ENCODE results near the gene PEX14. TPM values are rescaled to one million over a fixed set of nuclear protein-coding genes. Genes with fewer than 3 reads are reported as not detected.

The PEX14 gene
- total RNA-seq, 2 donors from 2014 or later, result 24.3 to 26.0 TPM

DNA sequence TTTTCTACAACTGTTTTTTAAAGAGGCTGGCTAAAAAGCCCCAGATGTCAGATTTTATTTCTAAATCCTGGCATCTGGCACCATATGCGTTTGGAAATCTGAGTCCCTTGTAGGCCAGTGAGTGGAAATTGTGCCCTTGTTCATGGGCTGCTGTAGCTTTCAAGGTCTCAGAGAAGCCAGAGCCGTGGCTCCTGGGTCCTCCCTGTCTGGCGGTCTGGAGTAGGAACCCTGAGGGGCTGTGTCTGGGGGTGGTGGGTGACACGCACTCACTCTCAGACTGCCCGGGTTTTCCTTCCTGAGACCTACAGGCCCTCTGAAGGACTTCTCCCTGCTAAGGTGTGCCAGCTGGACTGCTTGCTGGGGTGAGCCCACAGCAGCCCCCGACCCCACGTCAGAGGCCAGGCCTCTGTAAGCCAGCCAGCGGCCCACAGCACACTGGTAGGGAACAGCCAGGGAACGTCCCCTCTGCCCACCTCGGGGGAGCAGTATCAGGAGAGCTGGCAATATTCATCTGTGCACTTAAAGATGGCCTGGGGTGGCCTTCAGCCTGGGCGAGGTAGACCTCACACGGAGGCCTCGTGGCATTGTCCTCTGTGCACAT, 151.5 kb downstream of the PEX14 start:
- Mint-ChIP-seq H3K27ac (no peak overlapping the region), H3K36me3 (ENCODE audit: low read depth) (peaks cover 12% of the 10 kb centered on the region), H3K27me3 (ENCODE audit: insufficient read depth) (no peaks in the 10 kb centered on the region), H3K9me3 (no peaks in the 10 kb centered on the region), H3K4me1 (no peaks in the 10 kb centered on the region), H3K4me3 (no peak overlapping the region)
- TF ChIP-seq, protein P1, sequence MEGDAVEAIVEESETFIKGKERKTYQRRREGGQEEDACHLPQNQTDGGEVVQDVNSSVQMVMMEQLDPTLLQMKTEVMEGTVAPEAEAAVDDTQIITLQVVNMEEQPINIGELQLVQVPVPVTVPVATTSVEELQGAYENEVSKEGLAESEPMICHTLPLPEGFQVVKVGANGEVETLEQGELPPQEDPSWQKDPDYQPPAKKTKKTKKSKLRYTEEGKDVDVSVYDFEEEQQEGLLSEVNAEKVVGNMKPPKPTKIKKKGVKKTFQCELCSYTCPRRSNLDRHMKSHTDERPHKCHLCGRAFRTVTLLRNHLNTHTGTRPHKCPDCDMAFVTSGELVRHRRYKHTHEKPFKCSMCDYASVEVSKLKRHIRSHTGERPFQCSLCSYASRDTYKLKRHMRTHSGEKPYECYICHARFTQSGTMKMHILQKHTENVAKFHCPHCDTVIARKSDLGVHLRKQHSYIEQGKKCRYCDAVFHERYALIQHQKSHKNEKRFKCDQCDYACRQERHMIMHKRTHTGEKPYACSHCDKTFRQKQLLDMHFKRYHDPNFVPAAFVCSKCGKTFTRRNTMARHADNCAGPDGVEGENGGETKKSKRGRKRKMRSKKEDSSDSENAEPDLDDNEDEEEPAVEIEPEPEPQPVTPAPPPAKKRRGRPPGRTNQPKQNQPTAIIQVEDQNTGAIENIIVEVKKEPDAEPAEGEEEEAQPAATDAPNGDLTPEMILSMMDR (conservative IDR thresholded peaks at IDR 0.05), result no peak
- Histone ChIP-seq H3K36me3 (ENCODE audit: control insufficient read depth, insufficient read depth, low read length) (no peaks in the 10 kb centered on the region), H3K27me3 (ENCODE audit: control insufficient read depth, insufficient read depth, low read length, poor library complexity, severe bottlenecking) (no peaks in the 10 kb centered on the region), H3K9ac (ENCODE audit: extremely low read depth, low read length, poor library complexity, severe bottlenecking) (no peak overlapping the region), H3K4me3 (ENCODE audit: low read length) (no peak overlapping the region), H3K27ac (ENCODE audit: low read depth, low read length) (no peak overlapping the region), H3K9me3 (ENCODE audit: control insufficient read depth, low read length) (no peaks in the 10 kb centered on the region), H3K4me1 (ENCODE audit: control insufficient read depth, insufficient read depth, low read length) (no peaks in the 10 kb centered on the region)
- WGBS, 2 experiments (ENCODE audit: insufficient coverage in 1 of 2, insufficient read length in 1 of 2), result 91 to 100% methylated on average over 9 to 13 of the region's 13 CpGs
- no peak for DNase-seq

DNA sequence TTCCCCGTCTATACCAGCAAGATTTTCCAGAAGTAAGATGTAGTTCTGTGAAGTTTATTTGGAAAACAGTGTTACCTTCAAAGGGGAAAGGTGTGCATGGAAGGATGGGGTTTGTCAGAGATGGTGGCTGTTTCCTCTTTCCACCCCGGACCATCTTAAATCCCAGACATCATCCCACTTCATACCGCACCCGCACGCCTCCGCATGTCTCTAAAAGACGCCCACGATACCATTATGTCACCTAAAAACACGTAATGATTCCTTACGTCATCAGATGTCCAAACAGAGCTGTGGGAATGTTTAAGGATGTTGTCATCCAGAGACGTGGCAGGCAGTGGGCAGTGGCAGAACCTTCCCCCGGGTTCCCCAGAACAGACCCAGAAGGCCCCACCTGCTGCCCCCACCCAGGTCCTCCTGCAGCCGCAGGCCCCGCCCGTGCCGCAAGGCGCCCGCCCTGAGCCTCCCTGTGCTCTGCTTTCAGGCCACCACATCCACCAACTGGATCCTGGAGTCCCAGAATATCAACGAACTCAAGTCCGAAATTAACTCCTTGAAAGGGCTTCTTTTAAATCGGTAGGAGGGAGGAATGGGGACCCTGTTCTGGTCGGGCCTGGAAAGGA, 152.2 kb downstream of the PEX14 start:
- no peak for DNase-seq
- no peak overlapping the region for H3K4me3 ChIP-seq (ENCODE audit: low read length)
- no peaks in the 10 kb centered on the region for H3K4me1 ChIP-seq (ENCODE audit: control insufficient read depth, insufficient read depth, low read length)
- H3K36me3 ChIP-seq (ENCODE audit: control insufficient read depth, insufficient read depth, low read length), result no peaks in the 10 kb centered on the region
- TF ChIP-seq, protein P1 (conservative IDR thresholded peaks at IDR 0.05), result no peak
- Mint-ChIP-seq H3K36me3 (ENCODE audit: low read depth) (peaks cover 12% of the 10 kb centered on the region), H3K27me3 (ENCODE audit: insufficient read depth) (no peaks in the 10 kb centered on the region), H3K4me1 (peaks cover 4% of the 10 kb centered on the region), H3K27ac (no peak overlapping the region), H3K9me3 (no peaks in the 10 kb centered on the region), H3K4me3 (no peak overlapping the region)
- H3K9me3 ChIP-seq (ENCODE audit: control insufficient read depth, low read length), result no peaks in the 10 kb centered on the region
- WGBS, 2 experiments (ENCODE audit: insufficient coverage in 1 of 2, insufficient read length in 1 of 2), result 96 to 97% methylated on average over 10 to 22 of the region's 22 CpGs
- H3K27me3 ChIP-seq (ENCODE audit: control insufficient read depth, insufficient read depth, low read length, poor library complexity, severe bottlenecking), result no peaks in the 10 kb centered on the region
- no peak overlapping the region for H3K27ac ChIP-seq (ENCODE audit: low read depth, low read length)
- H3K9ac ChIP-seq (ENCODE audit: extremely low read depth, low read length, poor library complexity, severe bottlenecking), result no peak overlapping the region

DNA sequence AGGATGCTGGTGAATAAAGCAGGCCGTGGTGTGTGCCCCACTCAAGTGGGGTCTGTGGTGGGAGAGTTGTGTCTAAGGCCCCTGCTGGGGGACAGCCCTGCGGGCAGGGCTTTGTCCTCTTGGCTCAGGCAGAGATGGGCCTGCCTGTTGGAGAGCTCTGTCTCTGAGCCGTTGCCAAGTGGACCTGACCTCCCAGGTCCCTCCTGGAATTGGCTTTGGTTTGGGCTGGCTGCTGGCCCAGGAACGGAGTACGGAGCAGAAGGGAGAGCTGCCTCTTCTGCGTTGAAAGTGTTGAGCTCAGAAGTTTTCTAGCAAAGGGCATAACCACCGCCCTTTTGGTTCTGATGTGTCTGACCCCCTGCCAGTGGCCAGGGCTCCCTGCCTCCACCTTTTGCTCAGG, 153.9 kb downstream of the PEX14 start:
- Histone ChIP-seq H3K4me1 (ENCODE audit: control insufficient read depth, insufficient read depth, low read length) (no peaks in the 10 kb centered on the region), H3K36me3 (ENCODE audit: control insufficient read depth, insufficient read depth, low read length) (no peaks in the 10 kb centered on the region), H3K4me3 (ENCODE audit: low read length) (no peak overlapping the region), H3K9ac (ENCODE audit: extremely low read depth, low read length, poor library complexity, severe bottlenecking) (no peak overlapping the region), H3K27me3 (ENCODE audit: control insufficient read depth, insufficient read depth, low read length, poor library complexity, severe bottlenecking) (no peaks in the 10 kb centered on the region), H3K9me3 (ENCODE audit: control insufficient read depth, low read length) (no peaks in the 10 kb centered on the region), H3K27ac (ENCODE audit: low read depth, low read length) (no peak overlapping the region)
- Mint-ChIP-seq H3K27me3 (ENCODE audit: insufficient read depth) (no peaks in the 10 kb centered on the region), H3K9me3 (no peaks in the 10 kb centered on the region), H3K27ac (no peak overlapping the region), H3K4me3 (no peak overlapping the region), H3K4me1 (peaks cover 10% of the 10 kb centered on the region), H3K36me3 (ENCODE audit: low read depth) (peaks cover 12% of the 10 kb centered on the region)
- WGBS, 2 experiments (ENCODE audit: insufficient coverage in 1 of 2, insufficient read length in 1 of 2), result 91 to 94% methylated on average over 6 to 7 of the region's 7 CpGs
- no peak for DNase-seq
- TF ChIP-seq, protein P1 (conservative IDR thresholded peaks at IDR 0.05), result no peak

Measured in endodermal cell (in vitro differentiated cells).